Measurements from ENCODE around the gene SCT.

DNA sequence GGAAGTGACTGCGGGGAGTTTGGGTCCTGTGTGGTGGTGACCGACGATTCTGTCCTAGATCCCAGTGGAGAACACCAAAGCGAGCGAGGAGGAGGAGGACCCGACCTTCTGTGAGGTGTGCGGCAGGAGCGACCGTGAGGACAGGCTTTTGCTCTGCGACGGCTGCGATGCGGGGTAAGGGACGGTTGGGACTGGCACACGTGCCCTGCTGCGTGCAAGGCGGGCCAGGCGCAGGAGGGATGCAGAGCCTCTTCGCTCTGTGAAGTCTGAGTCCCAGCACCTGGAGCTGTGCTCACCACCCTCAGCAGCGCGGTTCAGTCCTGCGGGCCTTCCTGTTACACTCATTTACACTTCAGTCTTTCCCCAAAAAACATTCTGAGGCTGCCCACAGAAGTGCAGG lies 34.5 kb downstream of the SCT start:
- TF ChIP-seq POLR2AphosphoS5 (IDR thresholded peaks at IDR 0.05; ENCODE audit: borderline replicate concordance, low read depth, low read length) = no peak
- no peak for TF ChIP-seq EZH2 (IDR thresholded peaks at IDR 0.05)
- no peak for TF ChIP-seq FOXP2 (optimal IDR thresholded peaks at IDR 0.05; ENCODE audit: control extremely low read depth, extremely low read length, insufficient read depth)
